ENCODE data around the gene SACS.

The SACS gene

GRCh38 chr13:23433171-23434153 is at the start of gene SACS:
Gene SACS (minus strand): TSS chr13:23433702. CDS start chr13:23411239, 22,463 bp downstream.
- no peak for DNase-seq (ENCODE audit: low read depth, low spot score)

GRCh38 chr13:23480324-23480723 is 46.8 kb upstream of the SACS start:
- no peak for DNase-seq (ENCODE audit: low read depth, low spot score)

GRCh38 chr13:23477101-23477500 is 43.6 kb upstream of the SACS start:
- DNase-seq (ENCODE audit: low read depth, low spot score) = no peak

- no peak for DNase-seq (ENCODE audit: low read depth, low spot score)
Measured at GRCh38 chr13:23473221-23473620, 39.7 kb upstream of the SACS start.

GRCh38 chr13:23472189-23472588 is 38.7 kb upstream of the SACS start:
- DNase-seq (ENCODE audit: low read depth, low spot score) = no peak

- DNase-seq (ENCODE audit: low read depth, low spot score) = no peak
Measured at GRCh38 chr13:23470790-23471614, 37.5 kb upstream of the SACS start.

GRCh38 chr13:23469951-23470421 is 36.5 kb upstream of the SACS start:
- no peak for DNase-seq (ENCODE audit: low read depth, low spot score)

- DNase-seq (ENCODE audit: low read depth, low spot score) = no peak
Measured at GRCh38 chr13:23468811-23469210, 35.3 kb upstream of the SACS start.

- DNase-seq (ENCODE audit: low read depth, low spot score) = no peak
Measured at GRCh38 chr13:23467932-23468278, 34.4 kb upstream of the SACS start.

GRCh38 chr13:23467048-23467931 is 33.8 kb upstream of the SACS start:
- no peak for DNase-seq (ENCODE audit: low read depth, low spot score)

- DNase-seq (ENCODE audit: low read depth, low spot score) = peak; percentile 34
Measured at GRCh38 chr13:23466144-23467002, 32.9 kb upstream of the SACS start.

GRCh38 chr13:23463661-23464060 is 30.2 kb upstream of the SACS start:
- no peak for DNase-seq (ENCODE audit: low read depth, low spot score)

GRCh38 chr13:23462815-23463559 is 29.5 kb upstream of the SACS start:
- DNase-seq (ENCODE audit: low read depth, low spot score) = no peak

- DNase-seq (ENCODE audit: low read depth, low spot score) = no peak
Measured at GRCh38 chr13:23461544-23461943, 28.0 kb upstream of the SACS start.

GRCh38 chr13:23460921-23461320 is 27.4 kb upstream of the SACS start:
- no peak for DNase-seq (ENCODE audit: low read depth, low spot score)

- no peak for DNase-seq (ENCODE audit: low read depth, low spot score)
Measured at GRCh38 chr13:23460309-23460708, 26.8 kb upstream of the SACS start.

- DNase-seq (ENCODE audit: low read depth, low spot score) = no peak
Measured at GRCh38 chr13:23458989-23459388, 25.5 kb upstream of the SACS start.

- DNase-seq (ENCODE audit: low read depth, low spot score) = no peak
Measured at GRCh38 chr13:23456437-23457210, 23.1 kb upstream of the SACS start.
